Tibial nerve (tissue), 4 donors: ENCODE data around the gene CCNF. TPM values are rescaled to one million over a fixed set of nuclear protein-coding genes. Genes with fewer than 3 reads are reported as not detected.

Source experiments
- DNase-seq, 2 donors: peaks; one replicate each; pipeline ENCODE4 v3.0.0-alpha.2; 2019; ENCODE audit warnings: low spot score in 2 of 2
- H3K27ac ChIP-seq, 4 donors: fragments of 200-600 bp; sonication (generic) in 3 of 4; one replicate each; pipeline ENCODE4 v1.5.1; 2017 to 2019; ENCODE audit warnings: mild to moderate bottlenecking in 1 of 4
- H3K27me3 ChIP-seq, 2 donors: fragments of 200-600 bp; sonication (generic) in 1 of 2; one replicate each; pipeline versions ENCODE4 v1.5.1 to v1.6.0; 2017 to 2019
- H3K36me3 ChIP-seq, 3 donors: fragments of 200-600 bp; sonication (generic); one replicate each; pipeline ENCODE4 v1.5.1; 2018 to 2019
- H3K4me1 ChIP-seq, 4 donors: fragments of 200-600 bp; sonication (generic) in 3 of 4; one replicate each; pipeline ENCODE4 v1.5.1; 2017 to 2019
- H3K4me3 ChIP-seq, 4 donors: fragments of 200-600 bp; sonication (generic) in 3 of 4; one replicate each; pipeline ENCODE4 v1.5.1; 2017 to 2019; ENCODE audit warnings: mild to moderate bottlenecking in 1 of 4, moderate library complexity in 1 of 4
- H3K9me3 ChIP-seq, 4 donors: fragments of 200-600 bp; sonication (generic) in 3 of 4; one replicate each; pipeline ENCODE4 v1.5.1; 2017 to 2019
- EP300 ChIP-seq, 2 donors: sonication (generic); formaldehyde crosslinking; IDR thresholded peaks; one replicate each; pipeline ENCODE4 v1.6.1; 2017; ENCODE audit warnings: antibody characterized with exemption in 2 of 2, mild to moderate bottlenecking in 1 of 2
- POLR2A ChIP-seq, 2 donors: fragments of 450-650 bp; IDR thresholded peaks; one replicate each; pipeline ENCODE4 v1.6.1; 2017; ENCODE audit warnings: antibody characterized with exemption in 2 of 2, mild to moderate bottlenecking in 2 of 2, moderate library complexity in 2 of 2
- WGBS, 2 donors: methylation state at CpG; one replicate each; pipeline ENCODE4 v1.1.5; 2018; 5-methylcytosine and 5-hydroxymethylcytosine counted together
- total RNA-seq, 4 donors: library from RNA; depleted of rRNA; stranded (reverse); fragments of >200 nt; gene quantifications; one replicate each; pipeline ENCODE4 v1.1.0, GENCODE V29; 2016
- TF ChIP-seq, protein P1 (sequence below), 5 experiments: fragments of 200-600 bp in 3 of 5; fragments of 450-650 bp in 2 of 5; sonication (generic) in 3 of 5; IDR thresholded peaks; one replicate each; pipeline ENCODE4 v1.5.1; 2016 to 2019; ENCODE audit warnings: antibody characterized with exemption in 5 of 5, mild to moderate bottlenecking in 3 of 5, moderate library complexity in 2 of 5

The CCNF gene
- total RNA-seq, 4 donors from 2014 or later, result 1.6 to 3.0 (median 2.0) TPM

DNA sequence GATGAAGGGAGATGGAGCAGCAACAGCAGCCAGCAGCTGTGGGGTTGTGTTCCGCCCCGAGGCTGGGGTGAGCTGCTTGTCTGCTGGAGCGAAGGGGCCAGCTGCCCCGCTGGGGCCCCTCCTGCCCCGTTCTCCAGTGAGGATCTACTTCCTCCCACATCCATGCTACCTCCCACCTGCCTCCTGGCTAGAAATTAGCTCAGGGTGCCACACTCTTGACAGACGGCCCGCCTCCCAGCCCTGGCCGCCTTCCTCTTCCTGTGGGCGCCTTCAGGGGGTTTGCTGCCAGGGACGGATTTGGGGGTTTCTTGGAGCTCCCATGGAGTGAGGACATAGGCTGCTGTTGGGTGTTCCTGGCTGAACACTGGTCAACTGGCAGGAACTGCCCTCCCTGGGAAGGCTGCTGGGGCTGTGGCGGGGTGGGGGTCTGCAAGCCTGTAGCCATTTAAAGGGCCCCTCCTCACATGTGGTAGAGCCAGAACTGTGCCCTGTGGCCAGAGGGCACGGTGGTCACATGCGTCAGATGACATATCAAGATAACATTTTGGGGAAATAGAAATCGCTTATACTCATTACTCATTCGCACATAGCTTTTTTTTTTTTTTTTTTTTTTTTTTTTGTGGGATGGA lies 58.8 kb downstream of the CCNF start:
- no peaks in the 10 kb centered on the region for H3K9me3 ChIP-seq
- peaks cover 0 to 7% (median 0%) of the 10 kb centered on the region in 3 donors for H3K36me3 ChIP-seq
- H3K27ac ChIP-seq, result peak overlapping the region in 1 of 4 donors; percentile 24
- H3K4me1 ChIP-seq, result peaks cover 0 to 30% (median 7%) of the 10 kb centered on the region in 4 donors
- TF ChIP-seq EP300 (IDR thresholded peaks at IDR 0.05), result no peak
- TF ChIP-seq, protein P1, sequence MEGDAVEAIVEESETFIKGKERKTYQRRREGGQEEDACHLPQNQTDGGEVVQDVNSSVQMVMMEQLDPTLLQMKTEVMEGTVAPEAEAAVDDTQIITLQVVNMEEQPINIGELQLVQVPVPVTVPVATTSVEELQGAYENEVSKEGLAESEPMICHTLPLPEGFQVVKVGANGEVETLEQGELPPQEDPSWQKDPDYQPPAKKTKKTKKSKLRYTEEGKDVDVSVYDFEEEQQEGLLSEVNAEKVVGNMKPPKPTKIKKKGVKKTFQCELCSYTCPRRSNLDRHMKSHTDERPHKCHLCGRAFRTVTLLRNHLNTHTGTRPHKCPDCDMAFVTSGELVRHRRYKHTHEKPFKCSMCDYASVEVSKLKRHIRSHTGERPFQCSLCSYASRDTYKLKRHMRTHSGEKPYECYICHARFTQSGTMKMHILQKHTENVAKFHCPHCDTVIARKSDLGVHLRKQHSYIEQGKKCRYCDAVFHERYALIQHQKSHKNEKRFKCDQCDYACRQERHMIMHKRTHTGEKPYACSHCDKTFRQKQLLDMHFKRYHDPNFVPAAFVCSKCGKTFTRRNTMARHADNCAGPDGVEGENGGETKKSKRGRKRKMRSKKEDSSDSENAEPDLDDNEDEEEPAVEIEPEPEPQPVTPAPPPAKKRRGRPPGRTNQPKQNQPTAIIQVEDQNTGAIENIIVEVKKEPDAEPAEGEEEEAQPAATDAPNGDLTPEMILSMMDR (IDR thresholded peaks at IDR 0.05), result no peak
- no peak for TF ChIP-seq POLR2A (IDR thresholded peaks at IDR 0.05)
- DNase-seq, result no peak
- no peaks in the 10 kb centered on the region for H3K27me3 ChIP-seq
- H3K4me3 ChIP-seq, result no peak overlapping the region
- 73 to 74% methylated on average over 11 to 13 of the region's 15 CpGs for WGBS, 2 donors

DNA sequence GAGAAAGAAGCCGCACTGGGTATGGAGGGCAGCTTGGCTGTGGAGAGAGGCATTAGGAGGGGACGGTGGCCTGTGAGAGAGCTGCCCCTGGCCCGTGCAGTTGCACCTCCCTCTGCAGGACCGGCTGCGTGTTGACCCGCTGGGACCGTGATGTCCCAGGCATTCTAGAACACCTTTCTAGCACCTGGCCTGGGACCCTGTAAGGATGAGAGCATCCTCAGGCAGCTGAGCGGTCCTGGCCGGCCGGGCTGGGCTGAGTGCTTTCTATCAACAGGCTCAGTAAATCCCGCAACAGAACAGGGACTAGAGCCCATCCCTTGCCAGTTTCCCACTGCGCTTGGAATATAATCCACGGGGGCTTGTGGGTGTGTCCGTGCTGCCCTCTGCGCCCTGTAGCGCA lies 60.3 kb downstream of the CCNF start:
- 87 to 88% methylated on average over 15 to 16 of the region's 16 CpGs for WGBS, 2 donors
- DNase-seq, result no peak
- TF ChIP-seq POLR2A (IDR thresholded peaks at IDR 0.05) (no peak), EP300 (IDR thresholded peaks at IDR 0.05) (no peak)
- TF ChIP-seq, protein P1 (IDR thresholded peaks at IDR 0.05), result no peak
- peaks cover 0 to 7% (median 0%) of the 10 kb centered on the region in 3 donors for H3K36me3 ChIP-seq
- H3K27me3 ChIP-seq, result no peaks in the 10 kb centered on the region
- peaks cover 0 to 19% (median 4%) of the 10 kb centered on the region in 4 donors for H3K4me1 ChIP-seq
- no peak overlapping the region for H3K4me3 ChIP-seq
- no peaks in the 10 kb centered on the region for H3K9me3 ChIP-seq
- H3K27ac ChIP-seq, result no peak overlapping the region

DNA sequence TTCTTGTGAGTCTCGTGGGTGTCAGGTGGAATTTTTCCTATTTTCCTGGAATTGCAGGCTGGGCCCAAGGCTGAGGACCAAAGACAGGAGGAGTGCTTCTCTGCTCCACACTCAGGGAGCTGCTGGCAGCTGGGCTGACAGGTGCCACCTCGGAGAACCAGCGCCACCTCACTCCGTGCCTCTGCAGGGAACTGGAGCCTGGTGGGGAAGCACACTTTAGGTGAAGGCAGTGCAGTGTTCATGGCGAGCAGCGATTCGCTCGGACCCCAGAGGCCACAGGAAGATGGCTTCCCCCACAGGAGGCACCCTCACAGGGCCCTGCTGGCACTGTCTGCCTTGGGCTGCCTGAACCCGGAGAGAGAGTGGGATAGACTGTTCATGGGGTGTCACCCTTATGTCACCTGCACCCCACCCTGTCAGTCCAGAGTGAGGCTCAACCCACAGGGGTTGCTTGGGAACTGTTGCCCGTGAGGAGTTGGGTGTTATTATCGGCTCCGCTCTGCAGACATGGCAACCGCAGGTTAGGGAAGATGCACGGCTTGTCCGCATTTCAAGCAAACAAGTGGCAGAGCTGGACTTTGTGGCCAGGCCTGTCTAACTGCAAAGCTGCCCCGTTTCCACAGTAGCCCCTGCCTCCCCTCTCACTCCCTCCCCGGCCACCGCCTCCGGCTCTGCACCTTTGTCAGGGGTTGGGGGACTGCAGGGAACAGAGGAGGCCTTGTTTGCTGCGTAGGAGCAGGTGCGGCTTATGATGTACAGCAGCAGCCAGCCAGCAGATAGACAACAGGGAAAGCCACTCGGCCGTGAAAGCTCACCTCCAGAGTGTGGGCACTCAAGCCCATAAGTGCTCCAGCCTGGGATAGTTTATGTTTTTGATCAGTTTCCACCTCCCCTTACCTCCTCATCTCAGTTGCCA lies 61.2 kb downstream of the CCNF start:
- Histone ChIP-seq H3K36me3 (peaks cover 0 to 7% (median 0%) of the 10 kb centered on the region in 3 donors), H3K27ac (no peak overlapping the region), H3K9me3 (no peaks in the 10 kb centered on the region), H3K4me3 (no peak overlapping the region), H3K4me1 (peaks cover 0 to 19% (median 4%) of the 10 kb centered on the region in 4 donors), H3K27me3 (no peaks in the 10 kb centered on the region)
- TF ChIP-seq POLR2A (IDR thresholded peaks at IDR 0.05), result no peak
- TF ChIP-seq, protein P1 (IDR thresholded peaks at IDR 0.05), result no peak
- no peak for TF ChIP-seq EP300 (IDR thresholded peaks at IDR 0.05)
- DNase-seq, result no peak
- WGBS, 2 donors, result 85 to 89% methylated on average over 21 to 23 of the region's 23 CpGs

DNA sequence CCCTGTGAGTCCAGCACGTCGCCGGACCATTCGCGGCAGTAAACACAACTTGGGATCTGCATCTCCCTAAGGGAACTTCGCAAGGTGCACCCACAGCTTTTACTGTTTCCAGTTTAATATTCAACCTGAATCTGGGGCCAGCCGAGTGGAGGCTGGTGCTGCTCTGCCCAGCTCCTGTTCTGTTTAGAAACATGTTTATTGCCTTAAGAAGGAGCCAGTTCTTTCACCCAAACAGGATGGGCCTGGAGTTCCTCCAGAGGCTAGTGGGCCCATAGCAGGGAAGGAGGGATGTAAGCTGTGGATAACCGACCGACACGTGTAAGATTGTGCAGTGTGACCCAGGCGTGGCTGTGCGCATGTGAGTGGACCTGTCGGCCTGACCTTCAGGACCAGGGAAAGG lies 63.0 kb downstream of the CCNF start:
- TF ChIP-seq, protein P1 (IDR thresholded peaks at IDR 0.05), result no peak
- no peak for TF ChIP-seq POLR2A (IDR thresholded peaks at IDR 0.05)
- no peak for TF ChIP-seq EP300 (IDR thresholded peaks at IDR 0.05)
- H3K27ac ChIP-seq, result no peak overlapping the region
- H3K4me3 ChIP-seq, result no peak overlapping the region
- H3K36me3 ChIP-seq, result peaks cover 0 to 21% (median 0%) of the 10 kb centered on the region in 3 donors
- peaks cover 0 to 10% (median 3%) of the 10 kb centered on the region in 4 donors for H3K4me1 ChIP-seq
- 86% methylated on average over 12 to 13 of the region's 13 CpGs for whole genome bisulfite sequencing, 2 donors
- no peaks in the 10 kb centered on the region for H3K27me3 ChIP-seq
- H3K9me3 ChIP-seq, result no peaks in the 10 kb centered on the region
- DNase-seq, result no peak

DNA sequence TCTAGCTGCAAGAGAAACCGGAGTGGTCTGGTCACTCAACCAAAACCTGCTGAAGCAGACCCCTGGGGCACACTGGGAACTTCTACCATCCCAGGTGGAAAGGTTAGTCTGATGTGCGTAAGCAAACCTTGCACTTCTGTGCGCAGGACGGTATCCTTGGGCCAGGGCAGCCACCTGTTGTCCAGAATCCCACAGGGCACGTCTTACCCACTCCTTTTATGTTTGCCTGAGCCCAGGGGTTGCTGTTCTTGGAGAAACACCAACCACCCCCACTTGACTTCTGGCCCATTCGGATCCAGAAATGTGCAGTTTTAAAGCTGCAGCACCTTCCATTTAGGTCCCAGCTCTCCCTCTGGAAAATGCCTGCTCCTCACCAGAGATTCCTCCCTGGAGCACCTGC lies 64.4 kb downstream of the CCNF start:
- H3K9me3 ChIP-seq, result no peaks in the 10 kb centered on the region
- no peaks in the 10 kb centered on the region for H3K27me3 ChIP-seq
- TF ChIP-seq EP300 (IDR thresholded peaks at IDR 0.05) (no peak), POLR2A (IDR thresholded peaks at IDR 0.05) (no peak)
- TF ChIP-seq, protein P1 (IDR thresholded peaks at IDR 0.05), result no peak
- no peak for DNase-seq
- 71 to 76% methylated on average over 6 of the region's 6 CpGs for WGBS, 2 donors
- peaks cover 0 to 33% (median 0%) of the 10 kb centered on the region in 3 donors for H3K36me3 ChIP-seq
- H3K27ac ChIP-seq, result no peak overlapping the region
- no peak overlapping the region for H3K4me3 ChIP-seq
- H3K4me1 ChIP-seq, result peaks cover 0 to 16% (median 4%) of the 10 kb centered on the region in 4 donors
